ENCODE data around the gene GMDS.

- TF ChIP-seq, protein P1, sequence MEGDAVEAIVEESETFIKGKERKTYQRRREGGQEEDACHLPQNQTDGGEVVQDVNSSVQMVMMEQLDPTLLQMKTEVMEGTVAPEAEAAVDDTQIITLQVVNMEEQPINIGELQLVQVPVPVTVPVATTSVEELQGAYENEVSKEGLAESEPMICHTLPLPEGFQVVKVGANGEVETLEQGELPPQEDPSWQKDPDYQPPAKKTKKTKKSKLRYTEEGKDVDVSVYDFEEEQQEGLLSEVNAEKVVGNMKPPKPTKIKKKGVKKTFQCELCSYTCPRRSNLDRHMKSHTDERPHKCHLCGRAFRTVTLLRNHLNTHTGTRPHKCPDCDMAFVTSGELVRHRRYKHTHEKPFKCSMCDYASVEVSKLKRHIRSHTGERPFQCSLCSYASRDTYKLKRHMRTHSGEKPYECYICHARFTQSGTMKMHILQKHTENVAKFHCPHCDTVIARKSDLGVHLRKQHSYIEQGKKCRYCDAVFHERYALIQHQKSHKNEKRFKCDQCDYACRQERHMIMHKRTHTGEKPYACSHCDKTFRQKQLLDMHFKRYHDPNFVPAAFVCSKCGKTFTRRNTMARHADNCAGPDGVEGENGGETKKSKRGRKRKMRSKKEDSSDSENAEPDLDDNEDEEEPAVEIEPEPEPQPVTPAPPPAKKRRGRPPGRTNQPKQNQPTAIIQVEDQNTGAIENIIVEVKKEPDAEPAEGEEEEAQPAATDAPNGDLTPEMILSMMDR (conservative IDR thresholded peaks at IDR 0.05; ENCODE audit: low read depth, low read length), result no peak
- no peak for TF ChIP-seq POLR2A (IDR thresholded peaks at IDR 0.05; ENCODE audit: low read depth, low read length)
- TF ChIP-seq NFE2L2 (IDR thresholded peaks at IDR 0.05; ENCODE audit: low read depth, low read length), result no peak
- TF ChIP-seq USF2 (IDR thresholded peaks at IDR 0.05; ENCODE audit: low read depth, low read length), result no peak
These were observed 95.9 kb downstream of the GMDS start for GRCh38 chr6:2149361-2150006.
